Erythroblast (primary cell): ENCODE measurements around the gene HYAL2.
A peak's percentile ranks its signal among the peaks of the same experiment; 100 is the strongest.
"Not testable (repeated sequence)": the region's sequence is repeated elsewhere in the genome, so short reads cannot be mapped to it uniquely, and the experiment has no call there.

Experiments
- DNase-seq, 2 experiments: peaks; one replicate each; lab custom pipeline; 2025; lab: John Stamatoyannopoulos, UW
- GATA1 ChIP-seq: IDR thresholded peaks from 2 replicates; pipeline ENCODE4 v1.6.1; 2011; ENCODE audit warnings: low read depth, mild to moderate bottlenecking, control low read depth, low read length, moderate library complexity
- POLR2A ChIP-seq: IDR thresholded peaks from 2 replicates; pipeline ENCODE4 v1.6.1; 2011; ENCODE audit warnings: mild to moderate bottlenecking, low read length

HYAL2 gene

GRCh38 chr3:50319181-50319893, 3.2 kb downstream of the HYAL2 start:
- no peak for DNase-seq
- TF ChIP-seq POLR2A (no peak), GATA1 (no peak)

- no peak for DNase-seq
- TF ChIP-seq GATA1 (no peak), POLR2A (no peak)
Observed at GRCh38 chr3:50318615-50319014, 3.9 kb downstream of the HYAL2 start.

- no peak for DNase-seq
- TF ChIP-seq POLR2A (no peak), GATA1 (no peak)
Observed at GRCh38 chr3:50318163-50318562, 4.4 kb downstream of the HYAL2 start.

GRCh38 chr3:50317300-50317699, 5.2 kb downstream of the HYAL2 start:
- DNase-seq: no peak
- TF ChIP-seq POLR2A (no peak), GATA1 (no peak)

GRCh38 chr3:50316657-50317242, 5.8 kb downstream of the HYAL2 start:
- peak in 1 of 2 experiments; percentile 32 for DNase-seq
- TF ChIP-seq POLR2A (no peak), GATA1 (no peak)

- TF ChIP-seq POLR2A (no peak), GATA1 (no peak)
- DNase-seq: no peak
Observed at GRCh38 chr3:50314816-50315215, 7.7 kb downstream of the HYAL2 start.

- no peak for TF ChIP-seq GATA1
- DNase-seq: no peak
Observed at GRCh38 chr3:50314342-50314741, 8.2 kb downstream of the HYAL2 start.

- DNase-seq: not testable (repeated sequence)
Observed at GRCh38 chr3:50312041-50312440, 10.5 kb downstream of the HYAL2 start.

GRCh38 chr3:50304601-50305000, 17.9 kb downstream of the HYAL2 start:
- TF ChIP-seq POLR2A (no peak), GATA1 (no peak)

GRCh38 chr3:50303013-50303815, 19.3 kb downstream of the HYAL2 start, which contains the start of gene HYAL1:
Gene HYAL1 (minus strand): TSS chr3:50303574. CDS start chr3:50302956, 618 bp downstream.
- DNase-seq: peak in 1 of 2 experiments; percentile 44
- TF ChIP-seq POLR2A (no peak), GATA1 (no peak)

More at GRCh38 chr3:50304601-50305000, 17.9 kb downstream of the HYAL2 start:
- no peak for DNase-seq

GRCh38 chr3:50302095-50303012, 20.2 kb downstream of the HYAL2 start:
- TF ChIP-seq POLR2A: no peak
- no peak for TF ChIP-seq GATA1
- DNase-seq: no peak

GRCh38 chr3:50300681-50301254, 21.8 kb downstream of the HYAL2 start:
- no peak for DNase-seq
- TF ChIP-seq GATA1: no peak
- TF ChIP-seq POLR2A: no peak
